HG02763 (cell line): ENCODE data around the gene SMYD3.
"Not testable (repeated sequence)": the region's sequence is repeated elsewhere in the genome, so short reads cannot be mapped to it uniquely, and the experiment has no call there.

Experiments used
- ATAC-seq: cut with Tn5 transposase; IDR thresholded peaks from one replicate; pipeline ENCODE4 v1.9.1; 2021; ENCODE audit warnings: mild to moderate bottlenecking, moderate library complexity; ENCODE audit not compliant: unreplicated experiment

SMYD3 gene

GRCh38 chr1:245797592-245798348 lies 709.3 kb downstream of the SMYD3 start:
- no peak for ATAC-seq

GRCh38 chr1:245791410-245792312 lies 715.4 kb downstream of the SMYD3 start:
- no peak for ATAC-seq

- no peak for ATAC-seq
Measured at GRCh38 chr1:245790441-245790840, 716.6 kb downstream of the SMYD3 start.

GRCh38 chr1:245788886-245789285 lies 718.2 kb downstream of the SMYD3 start:
- ATAC-seq, result no peak

- no peak for ATAC-seq
Measured at GRCh38 chr1:245788269-245788668, 718.8 kb downstream of the SMYD3 start.

GRCh38 chr1:245786948-245787347 lies 720.1 kb downstream of the SMYD3 start:
- no peak for ATAC-seq

- ATAC-seq, result no peak
Measured at GRCh38 chr1:245779797-245780755, 727.0 kb downstream of the SMYD3 start.

- no peak for ATAC-seq
Measured at GRCh38 chr1:245777752-245778151, 729.3 kb downstream of the SMYD3 start.

GRCh38 chr1:245776694-245777332 lies 730.3 kb downstream of the SMYD3 start:
- no peak for ATAC-seq

- no peak for ATAC-seq
Measured at GRCh38 chr1:245776139-245776538, 730.9 kb downstream of the SMYD3 start.

GRCh38 chr1:245774931-245775330 lies 732.1 kb downstream of the SMYD3 start:
- ATAC-seq, result not testable (repeated sequence)

- no peak for ATAC-seq
Measured at GRCh38 chr1:245774196-245774595, 732.9 kb downstream of the SMYD3 start.

GRCh38 chr1:245773344-245773743 lies 733.7 kb downstream of the SMYD3 start:
- ATAC-seq, result no peak

- ATAC-seq, result no peak
Measured at GRCh38 chr1:245772739-245773138, 734.3 kb downstream of the SMYD3 start.

- no peak for ATAC-seq
Measured at GRCh38 chr1:245772325-245772724, 734.8 kb downstream of the SMYD3 start.

GRCh38 chr1:245771511-245772281 lies 735.4 kb downstream of the SMYD3 start:
- no peak for ATAC-seq

- no peak for ATAC-seq
Measured at GRCh38 chr1:245770156-245770555, 736.9 kb downstream of the SMYD3 start.

GRCh38 chr1:245768596-245768995 lies 738.5 kb downstream of the SMYD3 start:
- ATAC-seq, result no peak

- no peak for ATAC-seq
Measured at GRCh38 chr1:245765230-245766000, 741.7 kb downstream of the SMYD3 start.
